Gastrocnemius medialis (tissue), 4 donors: ENCODE data around the gene FTL. TPM values are rescaled to one million over a fixed set of nuclear protein-coding genes. Genes with fewer than 3 reads are reported as not detected.

ENCODE experiments used
- ATAC-seq, 2 donors: fragments of 150-250 bp; one replicate each; pipeline ENCODE4 v1.9.1; 2016
- DNase-seq, 2 donors: peaks; one replicate each; pipeline ENCODE4 v3.0.0-alpha.2; 2019
- H3K27ac ChIP-seq, 4 donors: fragments of 200-600 bp; sonication (generic); 1 replicate in 1 of 4; 2 replicates in 3 of 4; pipeline ENCODE4 v1.5.1; 2016 to 2018; ENCODE audit warnings: mild to moderate bottlenecking in 2 of 4, moderate library complexity in 1 of 4
- H3K27me3 ChIP-seq, 3 donors: fragments of 200-600 bp; sonication (generic) in 2 of 3; 1 replicate in 1 of 3; 2 replicates in 2 of 3; pipeline versions ENCODE4 v1.5.1 to v1.6.0; 2016 to 2019; ENCODE audit warnings: mild to moderate bottlenecking in 1 of 3, moderate library complexity in 1 of 3
- H3K36me3 ChIP-seq, 2 donors: fragments of 200-600 bp; sonication (generic) in 1 of 2; one replicate each; pipeline ENCODE4 v1.5.1; 2017 to 2018
- H3K4me1 ChIP-seq, 2 donors: fragments of 200-600 bp; sonication (generic) in 1 of 2; one replicate each; pipeline ENCODE4 v1.5.1; 2016 to 2017; ENCODE audit warnings: mild to moderate bottlenecking in 2 of 2
- H3K4me3 ChIP-seq, 4 donors: fragments of 200-600 bp; sonication (generic) in 3 of 4; 1 replicate in 1 of 4; 2 replicates in 3 of 4; pipeline ENCODE4 v1.5.1; 2016 to 2019; ENCODE audit warnings: mild to moderate bottlenecking in 2 of 4
- H3K9me3 ChIP-seq, 3 donors: fragments of 200-600 bp; sonication (generic) in 2 of 3; 1 replicate in 1 of 3; 2 replicates in 2 of 3; pipeline ENCODE4 v1.5.1; 2016 to 2019
- POLR2A ChIP-seq, 2 donors: fragments of 450-650 bp; IDR thresholded peaks; one replicate each; pipeline ENCODE4 v1.6.1; 2017; ENCODE audit warnings: antibody characterized with exemption in 2 of 2, mild to moderate bottlenecking in 2 of 2, moderate library complexity in 2 of 2
- in situ Hi-C, 4 donors: fragments of 200-750 bp; cut with MboI; loops; one replicate each; pipeline versions ENCODE4 v1.15.0 to v1.8.0; 2017; ENCODE audit warnings: low sequenced_read_pairs in 4 of 4
- intact Hi-C: fragments of 100-400 bp; cut with DNase I; formaldehyde crosslinking; loops from one replicate; pipeline ENCODE4 v1.15.1; 2023; ENCODE audit warnings: low total_unique reads
- total RNA-seq, 4 donors: library from RNA; depleted of rRNA; stranded (reverse); fragments of >200 nt; gene quantifications; one replicate each; pipeline versions ENCODE4 v1.1.0 to v1.2.3, GENCODE V29; 2016
- TF ChIP-seq, protein P1 (sequence below), 5 experiments: fragments of 450-650 bp in 3 of 5; fragments of 200-600 bp in 2 of 5; sonication (generic) in 2 of 5; IDR thresholded peaks in 4 of 5; conservative IDR thresholded peaks in 1 of 5; 1 replicate in 4 of 5; 2 replicates in 1 of 5; pipeline ENCODE4 v1.5.1; 2016 to 2019; ENCODE audit warnings: antibody characterized with exemption in 5 of 5, mild to moderate bottlenecking in 3 of 5, moderate library complexity in 3 of 5

Gene FTL
- total RNA-seq, 4 donors from 2014 or later = 894 to 1,364 (median 1,121) TPM

DNA sequence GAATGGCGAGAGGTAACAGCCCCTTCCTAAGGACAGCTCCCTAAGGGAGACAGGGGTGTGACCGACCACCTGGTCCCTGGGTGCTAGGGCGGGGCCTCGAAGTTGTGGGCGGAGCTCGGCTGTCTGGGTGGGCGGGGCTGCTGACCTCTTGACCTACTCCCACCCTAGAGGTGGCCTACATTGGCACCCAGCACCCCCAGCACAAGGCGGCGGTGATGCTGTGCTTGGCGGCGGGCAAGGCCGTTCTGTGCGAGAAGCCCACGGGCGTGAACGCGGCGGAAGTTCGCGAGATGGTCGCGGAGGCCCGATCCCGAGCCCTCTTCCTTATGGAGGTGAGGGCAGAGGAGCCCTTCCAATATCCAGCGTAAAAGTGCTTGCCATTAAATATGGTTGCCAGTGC lies 29.2 kb upstream of the FTL start:
- no peak for ATAC-seq
- DNase-seq = no peak
- H3K9me3 ChIP-seq = no peaks in the 10 kb centered on the region
- H3K4me1 ChIP-seq = peaks cover 0 to 3% of the 10 kb centered on the region in 2 donors
- H3K27me3 ChIP-seq = peaks cover 21 to 24% (median 22%) of the 10 kb centered on the region in 3 donors
- intact Hi-C loops (no loop called here), in situ Hi-C loops (no loop called here)
- no peaks in the 10 kb centered on the region for H3K36me3 ChIP-seq
- no peak overlapping the region for H3K4me3 ChIP-seq
- no peak for TF ChIP-seq POLR2A (IDR thresholded peaks at IDR 0.05)
- TF ChIP-seq, protein P1, sequence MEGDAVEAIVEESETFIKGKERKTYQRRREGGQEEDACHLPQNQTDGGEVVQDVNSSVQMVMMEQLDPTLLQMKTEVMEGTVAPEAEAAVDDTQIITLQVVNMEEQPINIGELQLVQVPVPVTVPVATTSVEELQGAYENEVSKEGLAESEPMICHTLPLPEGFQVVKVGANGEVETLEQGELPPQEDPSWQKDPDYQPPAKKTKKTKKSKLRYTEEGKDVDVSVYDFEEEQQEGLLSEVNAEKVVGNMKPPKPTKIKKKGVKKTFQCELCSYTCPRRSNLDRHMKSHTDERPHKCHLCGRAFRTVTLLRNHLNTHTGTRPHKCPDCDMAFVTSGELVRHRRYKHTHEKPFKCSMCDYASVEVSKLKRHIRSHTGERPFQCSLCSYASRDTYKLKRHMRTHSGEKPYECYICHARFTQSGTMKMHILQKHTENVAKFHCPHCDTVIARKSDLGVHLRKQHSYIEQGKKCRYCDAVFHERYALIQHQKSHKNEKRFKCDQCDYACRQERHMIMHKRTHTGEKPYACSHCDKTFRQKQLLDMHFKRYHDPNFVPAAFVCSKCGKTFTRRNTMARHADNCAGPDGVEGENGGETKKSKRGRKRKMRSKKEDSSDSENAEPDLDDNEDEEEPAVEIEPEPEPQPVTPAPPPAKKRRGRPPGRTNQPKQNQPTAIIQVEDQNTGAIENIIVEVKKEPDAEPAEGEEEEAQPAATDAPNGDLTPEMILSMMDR (IDR thresholded peaks at IDR 0.05 in 4 of 5, conservative IDR thresholded peaks at IDR 0.05 in 1 of 5) = no peak
- H3K27ac ChIP-seq = no peak overlapping the region

- TF ChIP-seq, protein P1 (IDR thresholded peaks at IDR 0.05 in 4 of 5, conservative IDR thresholded peaks at IDR 0.05 in 1 of 5) = no peak
- TF ChIP-seq POLR2A (IDR thresholded peaks at IDR 0.05) = no peak
- in situ Hi-C loops (no loop called here), intact Hi-C loops (no loop called here)
- H3K4me1 ChIP-seq = peaks cover 0 to 2% of the 10 kb centered on the region in 2 donors
- H3K36me3 ChIP-seq = no peaks in the 10 kb centered on the region
- H3K9me3 ChIP-seq = no peaks in the 10 kb centered on the region
- peaks cover 9 to 18% (median 9%) of the 10 kb centered on the region in 3 donors for H3K27me3 ChIP-seq
- H3K27ac ChIP-seq = no peak overlapping the region
- DNase-seq (no peak), ATAC-seq (no peak)
- no peak overlapping the region for H3K4me3 ChIP-seq
These were observed 26.9 kb upstream of the FTL start for GRCh38 chr19:48938256-48938655.

DNA sequence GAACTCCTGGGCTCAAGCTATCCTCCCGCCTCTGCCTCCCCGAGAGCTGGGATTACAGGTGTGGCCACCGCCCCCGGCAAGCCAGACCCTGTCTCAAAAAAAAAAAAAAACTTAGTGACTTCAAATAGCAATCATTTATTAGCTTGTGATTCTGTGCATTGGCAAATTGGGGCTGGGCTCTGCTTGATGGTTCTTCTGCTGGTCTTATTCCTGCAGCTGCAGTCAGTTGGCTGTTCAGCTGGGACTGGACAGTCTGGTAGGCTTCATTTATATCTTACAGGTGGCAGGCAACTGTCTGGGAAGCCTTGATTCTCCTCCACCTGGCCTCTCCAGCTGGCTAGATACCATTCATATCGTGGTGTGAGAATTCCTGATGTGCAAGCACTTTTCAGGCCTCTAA lies 24.2 kb upstream of the FTL start:
- TF ChIP-seq POLR2A (IDR thresholded peaks at IDR 0.05) = no peak
- TF ChIP-seq, protein P1 (IDR thresholded peaks at IDR 0.05 in 4 of 5, conservative IDR thresholded peaks at IDR 0.05 in 1 of 5) = no peak
- intact Hi-C loops = no loop called here
- H3K36me3 ChIP-seq = no peaks in the 10 kb centered on the region
- DNase-seq (no peak), ATAC-seq (no peak)
- H3K27ac ChIP-seq = no peak overlapping the region
- no peaks in the 10 kb centered on the region for H3K4me1 ChIP-seq
- H3K4me3 ChIP-seq = no peak overlapping the region
- in situ Hi-C loops = no loop called here
- H3K9me3 ChIP-seq = no peaks in the 10 kb centered on the region
- no peaks in the 10 kb centered on the region for H3K27me3 ChIP-seq

GRCh38 chr19:48943081-48943480 lies 22.0 kb upstream of the FTL start:
- no peaks in the 10 kb centered on the region for H3K4me1 ChIP-seq
- intact Hi-C loops = no loop called here
- TF ChIP-seq, protein P1 (IDR thresholded peaks at IDR 0.05 in 4 of 5, conservative IDR thresholded peaks at IDR 0.05 in 1 of 5) = no peak
- no peak for TF ChIP-seq POLR2A (IDR thresholded peaks at IDR 0.05)
- no peaks in the 10 kb centered on the region for H3K27me3 ChIP-seq
- H3K36me3 ChIP-seq = no peaks in the 10 kb centered on the region
- H3K4me3 ChIP-seq = no peak overlapping the region
- in situ Hi-C loops = no loop called here
- no peak overlapping the region for H3K27ac ChIP-seq
- H3K9me3 ChIP-seq = no peaks in the 10 kb centered on the region
- DNase-seq (no peak), ATAC-seq (no peak)

DNA sequence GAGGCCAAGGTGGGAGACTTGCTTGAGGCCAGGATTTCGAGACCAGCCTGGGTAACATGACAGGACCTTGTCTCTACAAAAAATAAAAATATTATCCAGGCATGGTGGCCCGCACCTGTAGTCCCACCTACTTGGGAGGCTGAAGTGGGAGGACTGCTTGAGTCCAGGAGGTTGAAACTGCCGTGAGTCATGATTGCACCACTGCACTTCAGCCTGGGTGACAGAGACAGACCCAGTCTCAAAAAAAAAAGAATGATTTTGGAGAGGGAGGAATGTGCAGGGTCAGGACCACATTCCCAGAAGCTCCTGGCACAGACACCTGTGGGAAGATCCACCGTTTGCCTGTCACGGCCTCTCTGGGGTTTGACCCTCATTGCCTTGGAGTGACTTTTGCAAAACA lies 19.7 kb upstream of the FTL start:
- DNase-seq (no peak), ATAC-seq (no peak)
- TF ChIP-seq, protein P1 (IDR thresholded peaks at IDR 0.05 in 4 of 5, conservative IDR thresholded peaks at IDR 0.05 in 1 of 5) = no peak
- no peak for TF ChIP-seq POLR2A (IDR thresholded peaks at IDR 0.05)
- Histone ChIP-seq H3K36me3 (no peaks in the 10 kb centered on the region), H3K4me1 (no peaks in the 10 kb centered on the region), H3K27me3 (no peaks in the 10 kb centered on the region), H3K4me3 (no peak overlapping the region), H3K27ac (no peak overlapping the region), H3K9me3 (no peaks in the 10 kb centered on the region)
- intact Hi-C loops = no loop called here
- in situ Hi-C loops = no loop called here
